ENCODE results near the gene PCDHGA5. TPM values are rescaled to one million over a fixed set of nuclear protein-coding genes. Genes with fewer than 3 reads are reported as not detected.
A peak's percentile ranks its signal among the peaks of the same experiment; 100 is the strongest.
"Not testable (repeated sequence)": the region's sequence is repeated elsewhere in the genome, so short reads cannot be mapped to it uniquely, and the experiment has no call there.

The PCDHGA5 gene
- polyA plus RNA-seq, 1 donor (not counting 4 experiments of a cell fraction or from before 2014, with no cell fraction given): 0.01 TPM

DNA sequence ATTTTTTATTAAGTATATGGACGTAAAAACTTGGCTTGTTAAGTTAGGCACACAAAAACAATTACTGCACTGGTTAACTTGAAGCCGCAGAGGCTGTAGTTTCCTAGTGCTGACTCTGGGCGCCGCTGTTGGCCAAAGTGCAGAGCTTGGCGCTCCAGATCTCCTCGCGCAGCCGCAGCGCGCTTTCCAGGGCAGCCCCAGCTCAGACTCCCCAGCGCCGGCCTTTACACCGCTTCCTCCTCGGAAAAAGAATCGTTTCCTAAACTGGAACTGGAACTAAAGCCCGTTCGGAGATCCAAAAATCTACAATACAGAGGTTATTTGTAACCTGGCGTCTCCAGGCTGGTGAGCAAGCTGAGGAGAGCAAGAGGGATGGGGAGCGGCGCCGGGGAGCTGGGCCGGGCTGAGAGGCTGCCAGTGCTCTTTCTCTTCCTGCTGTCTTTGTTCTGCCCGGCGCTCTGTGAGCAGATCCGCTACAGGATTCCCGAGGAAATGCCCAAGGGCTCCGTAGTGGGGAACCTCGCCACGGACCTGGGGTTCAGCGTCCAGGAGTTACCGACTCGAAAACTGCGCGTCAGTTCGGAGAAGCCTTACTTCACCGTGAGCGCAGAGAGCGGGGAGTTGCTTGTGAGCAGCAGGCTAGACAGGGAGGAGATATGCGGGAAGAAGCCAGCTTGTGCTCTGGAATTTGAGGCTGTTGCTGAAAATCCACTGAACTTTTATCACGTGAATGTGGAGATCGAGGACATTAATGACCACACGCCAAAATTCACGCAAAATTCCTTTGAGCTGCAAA, 34.0 kb downstream of the PCDHGA5 start, which contains the start of gene PCDHGB5:
Gene PCDHGB5, plus strand, starts transcription at position 192 of the 796 bp plus-strand sequence. Its CDS starts 181 bp downstream, at position 373.
- Histone ChIP-seq H2AFZ (ENCODE audit: control insufficient read depth, low read length) (peak within 1 kb of the TSS; percentile 30), H3K9me3 (ENCODE audit: control insufficient read depth, low read depth, low read length) (peaks cover 25% of the 10 kb centered on the region), H3K4me2 (ENCODE audit: control insufficient read depth, extremely low read depth, insufficient read depth, low read depth, low read length) (peak within 1 kb of the TSS; percentile 54), H3K4me3 (ENCODE audit: control insufficient read depth in 2 of 3, extremely low read depth in 1 of 3, insufficient read depth in 2 of 3, low read depth in 1 of 3, low read length in 3 of 3) (peak within 1 kb of the TSS; percentile 34 to 51 (median 44))
- H3K36me3 ChIP-seq (ENCODE audit: control insufficient read depth in 2 of 2, extremely low read depth in 1 of 2, insufficient read depth in 2 of 2, low read length in 2 of 2); DNase-seq (ENCODE audit: low read depth, low spot score); dilution Hi-C loops (cut with MboI; ENCODE audit: extremely low pct_ligation_motif_present, low sequenced_read_pairs); H3K27ac ChIP-seq (ENCODE audit: control insufficient read depth, insufficient read depth, low read length); H3K9me1 ChIP-seq (ENCODE audit: control insufficient read depth, extremely low read depth, insufficient read depth, low read length); H3K4me1 ChIP-seq (ENCODE audit: control insufficient read depth, extremely low read depth, insufficient read depth, low read length); H3K79me2 ChIP-seq (ENCODE audit: control insufficient read depth, insufficient read depth, low read length); H3K9ac ChIP-seq (ENCODE audit: control insufficient read depth, extremely low read depth, insufficient read depth, low read length); H4K20me1 ChIP-seq (ENCODE audit: control insufficient read depth, extremely low read depth, insufficient read depth, low read length); H3K27me3 ChIP-seq (ENCODE audit: control insufficient read depth, extremely low read depth, insufficient read depth, low read length): not testable (repeated sequence)
- peak; percentile 26 for FAIRE-seq
- TF ChIP-seq, protein P1, sequence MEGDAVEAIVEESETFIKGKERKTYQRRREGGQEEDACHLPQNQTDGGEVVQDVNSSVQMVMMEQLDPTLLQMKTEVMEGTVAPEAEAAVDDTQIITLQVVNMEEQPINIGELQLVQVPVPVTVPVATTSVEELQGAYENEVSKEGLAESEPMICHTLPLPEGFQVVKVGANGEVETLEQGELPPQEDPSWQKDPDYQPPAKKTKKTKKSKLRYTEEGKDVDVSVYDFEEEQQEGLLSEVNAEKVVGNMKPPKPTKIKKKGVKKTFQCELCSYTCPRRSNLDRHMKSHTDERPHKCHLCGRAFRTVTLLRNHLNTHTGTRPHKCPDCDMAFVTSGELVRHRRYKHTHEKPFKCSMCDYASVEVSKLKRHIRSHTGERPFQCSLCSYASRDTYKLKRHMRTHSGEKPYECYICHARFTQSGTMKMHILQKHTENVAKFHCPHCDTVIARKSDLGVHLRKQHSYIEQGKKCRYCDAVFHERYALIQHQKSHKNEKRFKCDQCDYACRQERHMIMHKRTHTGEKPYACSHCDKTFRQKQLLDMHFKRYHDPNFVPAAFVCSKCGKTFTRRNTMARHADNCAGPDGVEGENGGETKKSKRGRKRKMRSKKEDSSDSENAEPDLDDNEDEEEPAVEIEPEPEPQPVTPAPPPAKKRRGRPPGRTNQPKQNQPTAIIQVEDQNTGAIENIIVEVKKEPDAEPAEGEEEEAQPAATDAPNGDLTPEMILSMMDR (optimal IDR thresholded peaks at IDR 0.05 in 1 of 3, IDR thresholded peaks at IDR 0.05 in 1 of 3, conservative IDR thresholded peaks at IDR 0.05 in 1 of 3; ENCODE audit: extremely low read depth in 1 of 3, insufficient read depth in 2 of 3, low read length in 3 of 3): peak in 2 of 3 experiments; percentile 57 to 74

GRCh38 chr5:141398608-141399007, 34.6 kb downstream of the PCDHGA5 start:
- no peak for DNase-seq (ENCODE audit: low read depth, low spot score)
- Histone ChIP-seq H3K79me2 (ENCODE audit: control insufficient read depth, insufficient read depth, low read length) (no peaks in the 10 kb centered on the region), H2AFZ (ENCODE audit: control insufficient read depth, low read length) (no peak overlapping the region), H3K27ac (ENCODE audit: control insufficient read depth, insufficient read depth, low read length) (no peak overlapping the region), H3K9ac (ENCODE audit: control insufficient read depth, extremely low read depth, insufficient read depth, low read length) (no peak overlapping the region), H3K4me1 (ENCODE audit: control insufficient read depth, extremely low read depth, insufficient read depth, low read length) (no peaks in the 10 kb centered on the region), H4K20me1 (ENCODE audit: control insufficient read depth, extremely low read depth, insufficient read depth, low read length) (no peaks in the 10 kb centered on the region), H3K27me3 (ENCODE audit: control insufficient read depth, extremely low read depth, insufficient read depth, low read length) (peaks cover 10% of the 10 kb centered on the region), H3K9me3 (ENCODE audit: control insufficient read depth, low read depth, low read length) (peaks cover 27% of the 10 kb centered on the region), H3K9me1 (ENCODE audit: control insufficient read depth, extremely low read depth, insufficient read depth, low read length) (no peaks in the 10 kb centered on the region), H3K36me3 (ENCODE audit: control insufficient read depth in 2 of 2, extremely low read depth in 1 of 2, insufficient read depth in 2 of 2, low read length in 2 of 2) (no peaks in the 10 kb centered on the region), H3K4me3 (ENCODE audit: control insufficient read depth in 2 of 3, extremely low read depth in 1 of 3, insufficient read depth in 2 of 3, low read depth in 1 of 3, low read length in 3 of 3) (no peak overlapping the region), H3K4me2 (ENCODE audit: control insufficient read depth, extremely low read depth, insufficient read depth, low read depth, low read length) (no peak overlapping the region)
- TF ChIP-seq EZH2 (IDR thresholded peaks at IDR 0.05; ENCODE audit: low read length): no peak
- TF ChIP-seq, protein P1 (optimal IDR thresholded peaks at IDR 0.05 in 1 of 3, IDR thresholded peaks at IDR 0.05 in 1 of 3, conservative IDR thresholded peaks at IDR 0.05 in 1 of 3; ENCODE audit: extremely low read depth in 1 of 3, insufficient read depth in 2 of 3, low read length in 3 of 3): no peak
- no peak for FAIRE-seq
- dilution Hi-C loops (cut with MboI; ENCODE audit: extremely low pct_ligation_motif_present, low sequenced_read_pairs): no loop called here

Measured in keratinocyte (primary cell).